ENCODE measurements around the gene CDC42SE2. TPM values are rescaled to one million over a fixed set of nuclear protein-coding genes. Genes with fewer than 3 reads are reported as not detected.

CDC42SE2 gene
- total RNA-seq, 2 experiments from 2014 or later = 54.2 to 66.8 TPM

GRCh38 chr5:131406975-131407638, 143.3 kb downstream of the CDC42SE2 start:
- Histone ChIP-seq H3K79me2 (ENCODE audit: insufficient read depth, low read depth, low read length) (no peaks in the 10 kb centered on the region), H3K27ac (ENCODE audit: low read depth, low read length, poor library complexity, severe bottlenecking) (no peak overlapping the region), H3K36me3 (ENCODE audit: insufficient read depth, low read length) (peaks cover 95% of the 10 kb centered on the region), H2AFZ (ENCODE audit: low read length) (no peak overlapping the region), H3K4me2 (ENCODE audit: low read length) (no peak overlapping the region), H3K4me3 (ENCODE audit: low read depth, low read length, poor library complexity, severe bottlenecking) (no peak overlapping the region), H3K9me3 (ENCODE audit: low read length) (peaks cover 11% of the 10 kb centered on the region; the same call in 1 of the 2 replicates), H3K9me2 (ENCODE audit: insufficient read depth, low read length) (no peaks in the 10 kb centered on the region), H4K20me1 (ENCODE audit: insufficient read depth, low read length) (no peaks in the 10 kb centered on the region), H3K4me1 (ENCODE audit: insufficient read depth, low read length, poor library complexity, severe bottlenecking) (no peaks in the 10 kb centered on the region)
- CTCF ChIA-PET (ENCODE audit: unreplicated experiment) = no interaction called here
- POLR2A ChIA-PET = interaction anchor here (0.9 kb wide), 1 partner anchor 12 kb away, joined by 3 read pairs; no protein-coding TSS in a partner anchor
- BruUV-seq (replicated peaks) = no TSS peak
- intact Hi-C loops (cut with micrococcal nuclease; ENCODE audit: unreplicated experiment) = no loop called here
- no peak for DNase-seq (ENCODE audit: low spot score)
- TF ChIP-seq EZH2phosphoT487 (IDR thresholded peaks at IDR 0.05; ENCODE audit: borderline replicate concordance, low read depth, low read length) (no peak), CTCF (conservative IDR thresholded peaks at IDR 0.05; ENCODE audit: low read length) (no peak)

DNA sequence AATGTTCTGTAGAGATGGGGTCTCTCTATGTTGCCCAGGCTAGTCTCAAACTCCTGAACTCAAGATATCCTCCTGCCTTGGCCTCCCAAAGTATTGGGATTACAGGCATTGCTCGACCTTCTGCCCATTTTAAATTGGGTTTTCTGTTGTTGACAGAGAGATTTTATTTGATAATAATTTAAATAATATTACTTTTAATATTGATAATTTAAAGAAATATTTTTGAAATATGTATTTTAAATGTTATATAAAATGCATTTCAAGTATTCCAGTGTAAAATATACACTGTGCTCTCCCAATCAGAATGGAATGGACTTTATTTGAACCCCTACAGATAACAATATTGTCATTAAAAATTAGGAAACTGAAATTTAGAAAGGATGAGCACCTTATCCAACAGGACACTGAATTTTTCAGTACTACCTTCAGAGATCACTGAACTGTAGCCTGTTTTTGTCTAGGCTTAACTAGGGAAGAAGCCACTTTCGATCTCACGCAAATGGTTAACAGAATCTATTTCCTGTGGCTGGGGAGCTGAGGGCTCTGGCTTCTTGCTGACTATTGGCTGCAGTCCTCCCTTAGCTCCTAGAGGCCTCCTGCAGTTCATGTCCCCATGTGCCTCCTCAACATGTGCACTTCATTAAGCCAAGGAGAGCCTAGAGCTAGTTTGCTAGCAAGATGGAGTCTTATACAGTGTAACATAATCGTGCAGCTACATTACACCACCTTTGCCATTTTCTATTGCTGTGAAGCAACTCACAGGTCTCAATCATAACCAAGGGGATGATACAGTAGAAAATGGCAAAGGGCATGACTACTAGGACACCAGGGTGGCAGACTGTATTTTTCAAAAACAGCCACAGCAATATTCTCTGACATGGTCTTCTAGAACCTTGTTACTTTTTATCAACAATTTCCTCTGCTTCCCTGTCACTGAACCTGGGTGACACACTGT, 150.0 kb downstream of the CDC42SE2 start:
- H3K27ac ChIP-seq (ENCODE audit: low read depth, low read length, poor library complexity, severe bottlenecking) = no peak overlapping the region
- peaks cover 10% of the 10 kb centered on the region for H3K4me1 ChIP-seq (ENCODE audit: insufficient read depth, low read length, poor library complexity, severe bottlenecking)
- CTCF ChIA-PET (ENCODE audit: unreplicated experiment) = no interaction called here
- no peak overlapping the region for H3K4me2 ChIP-seq (ENCODE audit: low read length)
- TSS peak; percentile 5 for BruUV-seq (replicated peaks)
- no peaks in the 10 kb centered on the region for H3K9me2 ChIP-seq (ENCODE audit: insufficient read depth, low read length)
- H4K20me1 ChIP-seq (ENCODE audit: insufficient read depth, low read length) = no peaks in the 10 kb centered on the region
- DNase-seq (ENCODE audit: low spot score) = no peak
- H3K9me3 ChIP-seq (ENCODE audit: low read length) = no peaks in the 10 kb centered on the region
- H3K36me3 ChIP-seq (ENCODE audit: insufficient read depth, low read length) = peaks cover 81% of the 10 kb centered on the region
- intact Hi-C loops (cut with micrococcal nuclease; ENCODE audit: unreplicated experiment) = no loop called here
- no peak overlapping the region for H2AFZ ChIP-seq (ENCODE audit: low read length)
- TF ChIP-seq EZH2phosphoT487 (IDR thresholded peaks at IDR 0.05; ENCODE audit: borderline replicate concordance, low read depth, low read length) (no peak), CTCF (conservative IDR thresholded peaks at IDR 0.05; ENCODE audit: low read length) (no peak)
- POLR2A ChIA-PET = interaction anchor here (0.7 kb wide), 1 partner anchor 339 kb away, joined by 3 read pairs; no protein-coding TSS in a partner anchor
- H3K79me2 ChIP-seq (ENCODE audit: insufficient read depth, low read depth, low read length) = no peaks in the 10 kb centered on the region
- H3K4me3 ChIP-seq (ENCODE audit: low read depth, low read length, poor library complexity, severe bottlenecking) = no peak overlapping the region
